ENCODE data around the gene ADTRP.

The ADTRP gene

GRCh38 chr6:11754625-11755271, 23.9 kb downstream of the ADTRP start:
- DNase-seq, result no peak

GRCh38 chr6:11753798-11754197, 24.8 kb downstream of the ADTRP start:
- DNase-seq, result no peak

GRCh38 chr6:11752360-11752759, 26.2 kb downstream of the ADTRP start:
- DNase-seq, result no peak

DNA sequence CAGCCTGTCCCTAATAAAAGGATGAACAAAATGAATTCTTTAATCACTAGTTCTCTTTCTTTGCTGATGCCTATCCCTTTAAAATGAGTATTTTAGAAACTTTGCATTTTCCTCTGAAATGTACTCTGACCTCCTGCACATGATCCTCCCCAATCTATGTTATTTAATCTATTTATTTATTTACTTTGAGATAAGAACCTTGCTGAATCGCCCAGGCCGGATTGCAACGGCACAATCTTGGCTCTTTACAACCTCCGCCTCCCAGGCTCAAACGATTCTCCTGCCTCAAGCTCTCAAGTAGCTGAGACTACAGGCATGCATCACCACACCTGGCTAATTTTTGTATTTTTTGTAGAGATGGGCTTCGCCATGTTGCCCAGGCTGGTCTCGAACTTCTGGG, 27.9 kb downstream of the ADTRP start:
- no peak for DNase-seq

DNA sequence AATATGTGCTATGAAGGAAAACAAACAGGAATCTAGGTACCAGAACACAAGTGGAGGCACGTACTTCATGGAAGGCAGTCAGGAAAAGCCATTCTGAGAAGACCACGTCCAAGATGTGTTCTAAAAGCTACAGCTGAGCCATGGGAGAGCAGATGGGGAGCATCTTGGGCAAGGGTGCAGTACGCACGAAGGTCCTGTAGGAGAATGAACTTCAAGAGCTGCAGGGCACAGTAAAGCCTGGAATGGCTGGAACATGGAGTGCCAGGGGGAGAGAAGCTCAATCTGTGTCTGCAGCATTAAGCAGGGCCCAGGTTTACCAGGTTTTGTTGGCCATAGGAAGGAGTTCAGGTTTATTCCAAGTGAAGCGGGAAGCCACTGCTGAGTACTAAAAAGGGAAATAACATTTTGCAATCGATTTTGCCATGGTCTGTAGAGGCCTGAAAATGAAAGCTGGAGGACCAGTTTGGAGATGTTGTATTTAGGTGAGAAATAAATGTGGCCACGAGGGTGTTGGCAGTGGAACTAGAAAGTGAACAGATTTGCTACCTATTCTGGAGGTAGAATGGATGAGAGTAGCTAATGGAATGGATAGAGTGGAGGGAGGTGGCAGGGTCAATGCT, 29.9 kb downstream of the ADTRP start:
- DNase-seq, result no peak

DNA sequence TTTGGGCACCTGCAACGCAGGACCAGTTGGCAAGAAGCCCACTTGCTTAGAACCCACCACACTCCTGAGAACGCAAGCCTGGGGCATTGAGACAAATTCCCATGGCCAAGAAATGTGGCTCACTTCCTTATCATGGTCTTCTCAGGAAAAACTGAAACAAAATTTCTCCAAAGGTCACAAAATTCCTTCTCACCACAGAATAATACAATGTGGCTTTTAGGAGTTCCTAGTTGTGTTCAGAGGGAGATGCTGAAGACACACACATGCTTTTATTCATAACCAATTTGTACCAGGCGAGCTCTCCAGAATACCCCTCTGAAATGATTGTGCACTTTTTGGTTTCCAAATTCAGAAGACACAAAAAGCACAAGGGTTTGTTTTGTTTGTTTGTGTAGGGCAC, 31.6 kb downstream of the ADTRP start:
- no peak for DNase-seq

GRCh38 chr6:11744753-11745152, 33.9 kb downstream of the ADTRP start:
- DNase-seq, result no peak

DNA sequence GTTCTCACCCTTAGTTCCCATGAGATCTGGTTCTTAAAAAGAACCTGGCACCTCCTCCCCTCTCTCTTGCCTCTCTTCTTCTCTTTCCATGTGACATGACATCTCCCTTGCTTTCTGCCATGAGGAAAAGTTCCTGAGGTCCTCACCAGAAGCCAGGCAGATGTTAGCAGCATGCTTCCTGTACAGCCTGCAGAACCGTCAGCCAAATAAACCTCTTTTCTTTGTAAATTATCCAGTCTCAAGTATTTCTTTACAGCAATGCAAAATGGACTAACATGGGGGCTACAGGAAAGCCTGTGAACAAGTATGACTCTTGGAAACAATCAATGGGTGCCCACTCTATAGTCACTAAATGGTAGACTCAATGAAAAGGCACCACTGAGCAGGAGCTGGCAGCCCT, 34.5 kb downstream of the ADTRP start:
- no peak for DNase-seq

DNA sequence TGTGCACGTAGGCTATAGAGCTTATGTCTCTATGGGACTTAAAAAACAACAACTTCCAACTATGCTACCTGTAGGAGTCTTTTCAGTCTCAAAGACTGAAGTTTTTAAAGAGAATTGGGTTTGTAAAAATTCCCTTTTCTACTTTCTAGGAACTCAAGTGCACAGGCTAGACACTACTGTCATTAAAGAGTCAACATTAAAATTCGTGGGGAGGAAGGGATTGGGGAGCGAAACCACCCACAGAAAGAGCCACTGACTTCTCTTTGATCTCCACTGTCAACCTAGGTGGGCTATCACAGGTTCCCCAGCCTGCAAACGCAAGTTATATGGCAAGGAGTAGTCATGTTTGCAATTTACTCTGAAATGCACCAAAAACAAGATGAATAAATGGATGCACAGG, 37.7 kb downstream of the ADTRP start:
- DNase-seq, result no peak

GRCh38 chr6:11738661-11739375, 39.8 kb downstream of the ADTRP start:
- no peak for DNase-seq

DNA sequence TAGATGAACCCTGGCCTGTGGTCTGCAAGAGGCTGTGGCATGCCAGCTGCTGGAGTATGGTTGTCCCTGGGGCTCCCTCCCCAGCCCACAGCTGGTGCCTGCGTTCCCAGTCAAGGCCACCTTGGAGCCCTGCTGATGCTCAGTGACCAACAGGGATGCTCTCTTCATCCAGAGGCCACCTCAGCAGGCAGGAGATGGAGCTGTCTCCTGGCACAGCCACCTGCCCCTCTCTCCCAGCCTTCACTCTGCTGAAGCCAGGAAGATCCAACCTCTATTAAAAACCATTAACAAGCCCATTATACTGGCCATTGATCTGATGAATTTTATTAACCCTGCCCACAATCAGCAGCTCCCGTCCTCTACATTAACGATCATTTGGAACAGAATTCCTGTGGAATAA, 40.4 kb downstream of the ADTRP start:
- DNase-seq, result no peak

DNA sequence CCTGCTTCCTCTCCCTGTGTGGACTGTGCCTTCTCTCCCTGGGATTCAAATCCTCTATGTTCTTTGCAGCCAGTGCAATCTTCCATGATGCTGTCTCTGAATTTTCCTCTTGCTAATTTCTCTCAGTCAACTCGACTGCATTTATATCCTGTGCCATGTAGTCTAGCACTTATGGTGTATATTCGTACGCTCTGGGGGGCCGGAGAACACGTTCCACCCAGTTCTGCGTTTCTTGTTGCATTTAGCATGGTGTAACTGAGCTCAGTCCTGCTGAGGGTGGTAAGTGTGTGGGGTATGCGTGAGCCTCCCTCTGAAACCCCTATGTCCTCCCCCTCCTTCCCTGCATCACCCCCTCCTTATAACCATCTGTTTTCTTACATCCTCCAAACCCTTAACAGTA, 42.0 kb downstream of the ADTRP start:
- DNase-seq, result no peak

DNA sequence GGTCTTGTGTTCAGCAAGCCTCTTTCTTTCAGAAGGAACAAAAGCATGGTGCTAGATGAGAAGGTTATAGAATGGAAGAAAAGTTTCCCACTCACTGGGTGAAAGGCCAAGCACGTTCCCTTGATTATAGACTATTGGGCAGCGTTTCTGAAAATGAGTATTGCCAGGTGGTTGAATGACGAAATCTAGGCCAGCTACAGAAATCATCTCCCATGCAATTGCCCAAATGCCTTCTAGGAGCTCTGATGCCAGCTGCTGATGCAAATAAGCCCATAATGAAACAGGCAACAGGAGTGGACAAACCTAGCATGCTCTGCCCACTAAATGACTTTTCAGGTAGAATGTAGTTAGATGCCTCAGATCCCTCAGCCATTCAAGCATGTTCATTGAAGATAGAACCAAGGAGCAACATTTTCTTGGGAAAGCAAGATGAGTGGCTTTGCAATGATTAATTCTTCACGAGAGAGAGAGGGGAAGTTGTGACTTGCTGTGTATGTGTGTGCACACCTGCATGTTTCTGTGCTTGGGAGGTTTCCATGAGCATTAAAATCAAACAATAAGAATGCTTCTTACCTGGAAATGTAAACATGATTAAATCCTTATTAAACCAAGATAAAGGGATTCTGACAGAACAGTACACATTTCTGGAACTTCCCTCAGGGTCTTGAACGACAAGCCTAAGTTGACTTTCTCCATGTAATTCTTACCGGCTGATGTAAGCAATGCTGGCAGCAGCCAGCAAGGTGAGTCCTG, 43.6 kb downstream of the ADTRP start:
- DNase-seq, result no peak

GRCh38 chr6:11732036-11732631, 46.5 kb downstream of the ADTRP start:
- peak; percentile 77 for DNase-seq

DNA sequence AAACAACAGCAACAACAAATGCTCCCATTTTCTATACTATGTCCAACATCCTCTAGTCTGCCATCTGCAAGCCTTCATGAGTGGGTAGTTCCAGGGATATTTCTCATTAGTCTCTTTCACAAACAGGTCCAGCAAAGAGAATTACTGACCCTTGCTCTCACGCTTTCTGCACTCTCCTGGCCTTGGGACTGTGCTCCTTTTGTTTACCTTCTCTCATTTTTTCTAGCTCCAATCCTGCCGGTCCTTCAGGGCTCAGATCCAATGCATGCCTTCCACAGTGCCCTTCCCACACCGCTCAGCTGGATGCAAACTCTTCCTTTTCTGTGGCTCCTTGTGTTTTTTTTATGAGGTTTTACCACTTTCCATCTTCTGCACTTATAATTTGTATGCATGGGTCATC, 47.2 kb downstream of the ADTRP start:
- DNase-seq, result no peak

- DNase-seq, result peak; percentile 40
Measured at GRCh38 chr6:11730641-11731040, 48.0 kb downstream of the ADTRP start.

- peak; percentile 74 for DNase-seq
Measured at GRCh38 chr6:11729076-11729475, 49.5 kb downstream of the ADTRP start.

GRCh38 chr6:11727998-11728961, 50.3 kb downstream of the ADTRP start:
- peak; percentile 43 for DNase-seq

DNA sequence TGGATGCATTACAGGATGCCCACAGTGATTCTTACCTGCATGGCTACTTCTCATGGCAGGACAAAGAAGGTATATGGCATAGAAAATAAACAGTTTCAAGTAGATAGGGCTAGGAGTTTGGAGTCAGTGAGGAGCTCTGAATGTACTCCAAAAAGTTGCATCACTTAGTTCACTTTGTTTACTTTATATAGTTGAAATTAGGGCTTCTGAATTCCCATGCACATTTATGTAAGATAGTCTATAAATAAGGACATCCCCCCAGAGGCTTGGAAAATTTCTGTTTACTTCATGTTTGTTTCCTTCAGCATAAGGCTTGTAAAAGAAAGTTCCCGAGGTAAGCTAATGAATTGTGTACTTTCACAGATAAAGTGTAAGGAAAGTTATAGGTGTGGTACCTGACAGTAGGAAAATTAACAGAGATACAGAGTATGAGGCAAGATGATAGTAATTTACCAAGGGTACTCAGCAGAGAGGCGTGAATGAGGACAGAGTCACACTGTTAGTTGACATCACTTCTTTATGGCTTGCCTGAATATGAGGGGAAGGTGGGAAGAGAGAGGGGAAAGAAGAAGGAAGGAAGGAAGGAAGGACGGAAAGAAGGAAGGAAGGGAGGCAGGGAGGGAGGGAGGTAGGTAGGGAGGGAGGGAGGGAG, 51.1 kb downstream of the ADTRP start:
- no peak for DNase-seq

DNA sequence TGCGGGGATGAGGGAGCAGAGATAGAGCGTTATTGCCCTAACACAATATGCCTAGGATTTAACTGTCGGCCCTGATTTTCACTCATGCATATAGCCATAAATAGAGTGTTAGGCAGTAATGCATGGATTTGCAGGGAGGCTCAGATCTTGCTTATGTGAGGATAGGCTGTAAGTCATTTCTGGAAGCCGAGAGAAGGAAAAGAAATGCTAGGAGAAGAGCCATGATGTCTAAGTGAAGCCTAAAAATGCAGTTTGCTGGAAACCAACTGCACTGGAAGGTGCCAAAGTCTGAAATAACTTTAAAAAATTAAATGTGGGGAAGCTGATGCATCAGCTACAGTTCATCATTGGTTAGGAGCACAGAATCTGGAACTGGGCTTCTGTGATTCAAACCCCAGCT, 54.3 kb downstream of the ADTRP start:
- no peak for DNase-seq
